H1 (cell line): ENCODE measurements around the gene PTPRJ. TPM values are rescaled to one million over a fixed set of nuclear protein-coding genes. Genes with fewer than 3 reads are reported as not detected.

ENCODE experiments used
- CTCF ChIA-PET: fragments of 300-600 bp; sonication (Branson Sonifier 250); formaldehyde crosslinking; loops from one replicate; lab custom pipeline; 2021; ENCODE audit not compliant: partially characterized antibody; lab: Charles Lee
- POLR2A ChIA-PET: fragments of 300-600 bp; sonication (Branson Sonifier 250); formaldehyde crosslinking; loops from one replicate; lab custom pipeline; 2021; ENCODE audit warnings: inconsistent platforms; ENCODE audit not compliant: partially characterized antibody; lab: Charles Lee
- DNase-seq, 2 experiments: peaks; one replicate each; pipeline versions ENCODE4 v3.0.0 to v3.0.0-alpha.2; 2010 to 2022; ENCODE audit warnings: low spot score in 2 of 2, low read depth in 1 of 2, mixed read lengths in 1 of 2
- FAIRE-seq: peaks from 2 replicates; lab custom pipeline; 2011; peaks lifted over from hg19 to GRCh38; lab: Jason Lieb, UNC
- H2AFZ ChIP-seq: 2 replicates; pipeline ENCODE4 v1.8.1; 2012; ENCODE audit warnings: low read length, inconsistent platforms
- H2AK5ac ChIP-seq: 2 replicates; pipeline ENCODE4 v1.6.1; 2013; ENCODE audit warnings: low read depth, low read length
- H2BK120ac ChIP-seq: replicated peaks from 2 replicates; pipeline ENCODE3; 2013; ENCODE audit warnings: low read depth, low read length, inconsistent platforms
- H2BK12ac ChIP-seq: 2 replicates; pipeline ENCODE4 v1.6.1; 2013; ENCODE audit warnings: low read depth, low read length
- H2BK15ac ChIP-seq: 2 replicates; pipeline ENCODE4 v1.6.1; 2013; ENCODE audit warnings: low read length
- H2BK20ac ChIP-seq: 2 replicates; pipeline ENCODE4 v1.6.1; 2013; ENCODE audit warnings: low read length
- H2BK5ac ChIP-seq: 2 replicates; pipeline ENCODE4 v1.6.1; 2013; ENCODE audit warnings: low read depth, low read length
- H3K14ac ChIP-seq: 2 replicates; pipeline ENCODE4 v1.6.1; 2013; ENCODE audit warnings: inconsistent platforms; ENCODE audit not compliant: insufficient read length
- H3K18ac ChIP-seq: 2 replicates; pipeline ENCODE4 v1.6.1; 2013; ENCODE audit warnings: low read length; ENCODE audit errors: extremely low read depth
- H3K23ac ChIP-seq: 2 replicates; pipeline ENCODE4 v1.6.1; 2013; ENCODE audit warnings: inconsistent platforms; ENCODE audit not compliant: insufficient read length
- H3K23me2 ChIP-seq: 2 replicates; pipeline ENCODE4 v1.6.1; 2013; ENCODE audit warnings: low read depth, low read length
- H3K27ac ChIP-seq: 2 replicates; pipeline ENCODE4 v1.6.1; 2011; ENCODE audit warnings: low read depth, low read length, inconsistent platforms
- H3K27me3 ChIP-seq, 4 experiments: replicated peaks in 1 of 4; 1 replicate in 1 of 4; 2 replicates in 3 of 4; pipeline versions ENCODE4 v1.6.1 to v1.8.1; 2011 to 2013; ENCODE audit warnings: low read length in 3 of 4, mild to moderate bottlenecking in 3 of 4, inconsistent platforms in 2 of 4, mixed read lengths in 2 of 4, moderate library complexity in 1 of 4; ENCODE audit not compliant: control insufficient read depth in 3 of 4, insufficient read depth in 3 of 4; ENCODE audit errors: extremely low read depth in 1 of 4
- H3K36me3 ChIP-seq, 4 experiments: 2 replicates each; pipeline versions ENCODE4 v1.6.1 to v1.8.1; 2011 to 2013; ENCODE audit warnings: mild to moderate bottlenecking in 4 of 4, low read length in 3 of 4, moderate library complexity in 2 of 4, control low read depth in 1 of 4, inconsistent platforms in 1 of 4; ENCODE audit not compliant: insufficient read depth in 4 of 4, control insufficient read depth in 2 of 4
- H3K4ac ChIP-seq: replicated peaks from 2 replicates; pipeline ENCODE3; 2013; ENCODE audit warnings: low read length, low read depth, mixed read lengths, inconsistent platforms; ENCODE audit not compliant: insufficient read length
- H3K4me1 ChIP-seq, 4 experiments: replicated peaks in 1 of 4; 1 replicate in 1 of 4; 2 replicates in 3 of 4; pipeline versions ENCODE4 v1.6.1 to v1.8.1; 2011 to 2013; ENCODE audit warnings: low read length in 3 of 4, inconsistent platforms in 2 of 4, mixed read lengths in 1 of 4; ENCODE audit not compliant: insufficient read depth in 4 of 4, control insufficient read depth in 3 of 4
- H3K4me2 ChIP-seq, 2 experiments: 2 replicates each; pipeline versions ENCODE4 v1.6.1 to v1.8.1; 2011 to 2013; ENCODE audit warnings: low read depth in 2 of 2, low read length in 2 of 2, control low read depth in 1 of 2, inconsistent platforms in 1 of 2, mild to moderate bottlenecking in 1 of 2; ENCODE audit not compliant: insufficient read depth in 1 of 2
- H3K4me3 ChIP-seq, 4 experiments: fragments of 200-600, 300-600 bp in 1 of 4; sonication (generic), shearing (Covaris generic), sonication (Bioruptor Twin) in 1 of 4; 2 replicates each; pipeline versions ENCODE4 v1.5.1 to v1.8.1; 2011 to 2016; ENCODE audit warnings: low read length in 4 of 4, low read depth in 3 of 4, control low read depth in 2 of 4, inconsistent platforms in 2 of 4, mild to moderate bottlenecking in 2 of 4, mixed read lengths in 1 of 4, moderate library complexity in 1 of 4; ENCODE audit not compliant: insufficient read depth in 2 of 4; ENCODE audit errors: extremely low read depth in 1 of 4
- H3K56ac ChIP-seq: replicated peaks from 2 replicates; pipeline ENCODE3; 2013; ENCODE audit warnings: low read depth, mild to moderate bottlenecking, mixed read lengths, low read length, inconsistent platforms; ENCODE audit not compliant: insufficient read length
- H3K79me1 ChIP-seq: 2 replicates; pipeline ENCODE4 v1.6.1; 2013; ENCODE audit warnings: low read depth, low read length, control low read depth
- H3K79me2 ChIP-seq, 2 experiments: 2 replicates each; pipeline versions ENCODE4 v1.6.1 to v1.8.1; 2012 to 2013; ENCODE audit warnings: low read length in 2 of 2, mild to moderate bottlenecking in 2 of 2, inconsistent platforms in 1 of 2; ENCODE audit not compliant: insufficient read depth in 2 of 2, control insufficient read depth in 1 of 2
- H3K9ac ChIP-seq, 4 experiments: replicated peaks in 1 of 4; 1 replicate in 1 of 4; 2 replicates in 3 of 4; pipeline versions ENCODE4 v1.6.1 to v1.8.1; 2011 to 2013; ENCODE audit warnings: low read depth in 3 of 4, low read length in 3 of 4, control low read depth in 2 of 4, mild to moderate bottlenecking in 2 of 4, moderate library complexity in 2 of 4, inconsistent platforms in 1 of 4; ENCODE audit errors: extremely low read depth in 1 of 4
- H3K9me3 ChIP-seq, 2 experiments: 2 replicates each; pipeline versions ENCODE4 v1.6.1 to v1.8.1; 2012 to 2013; ENCODE audit warnings: mild to moderate bottlenecking in 2 of 2, moderate library complexity in 2 of 2, control low read depth in 1 of 2, inconsistent platforms in 1 of 2, low read depth in 1 of 2, low read length in 1 of 2, mixed read lengths in 1 of 2; ENCODE audit not compliant: insufficient read depth in 2 of 2
- H4K20me1 ChIP-seq, 2 experiments: replicated peaks in 1 of 2; 2 replicates each; pipeline versions ENCODE3 to v1.8.1; 2011 to 2013; ENCODE audit warnings: inconsistent platforms in 2 of 2, low read length in 2 of 2, mild to moderate bottlenecking in 1 of 2; ENCODE audit not compliant: insufficient read depth in 2 of 2, control insufficient read depth in 1 of 2
- H4K5ac ChIP-seq: 2 replicates; pipeline ENCODE4 v1.6.1; 2013; ENCODE audit warnings: low read length, low read depth, mixed read lengths, inconsistent platforms; ENCODE audit not compliant: insufficient read length
- H4K8ac ChIP-seq: 2 replicates; pipeline ENCODE4 v1.8.0; 2013; ENCODE audit warnings: mild to moderate bottlenecking, moderate library complexity, low read length, inconsistent platforms; ENCODE audit not compliant: insufficient read depth; ENCODE audit errors: extremely low read depth
- H4K91ac ChIP-seq: replicated peaks from 2 replicates; pipeline ENCODE3; 2013; ENCODE audit warnings: low read length, mixed read lengths, inconsistent platforms; ENCODE audit not compliant: insufficient read length
- BCL11A ChIP-seq, 2 experiments: IDR thresholded peaks; one replicate each; pipeline ENCODE4 v1.6.1; 2011; ENCODE audit warnings: low read depth in 2 of 2, low read length in 2 of 2, mild to moderate bottlenecking in 2 of 2
- KDM1A ChIP-seq: fragments of 200-600, 300-600 bp; sonication (generic); IDR thresholded peaks from 2 replicates; pipeline ENCODE4 v1.7.1; 2016; ENCODE audit warnings: mild to moderate bottlenecking, low read length, borderline replicate concordance
- WGBS, 2 experiments: shearing (Covaris generic) in 1 of 2; methylation state at CpG; one replicate each; pipeline versions ENCODE4 v1.1.6 to v1.1.7; 2013 to 2015; ENCODE audit warnings: low lambda C conversion rate in 2 of 2, mixed read lengths in 2 of 2, inconsistent platforms in 1 of 2, low coverage in 1 of 2, missing lambda C conversion rate in 1 of 2; ENCODE audit not compliant: insufficient replicate concordance in 2 of 2, insufficient coverage in 1 of 2, insufficient read length in 1 of 2; ENCODE audit errors: extremely low coverage in 1 of 2, missing lambda C conversion rate in 1 of 2; 5-methylcytosine and 5-hydroxymethylcytosine counted together
- polyA plus RNA-seq, 7 experiments: library from polyadenylated mRNA; depleted of rRNA in 3 of 7; stranded (reverse) in 5 of 7; unstranded in 2 of 7; fragments of >200 nt in 5 of 7; fragments of 200-250 nt in 2 of 7; gene quantifications; 1 replicate in 5 of 7; 2 replicates in 1 of 7; 4 replicates in 1 of 7; pipeline versions ENCODE4 v1.2.1 to v1.2.3, GENCODE V29; 2011 to 2013; ENCODE audit warnings: missing spikeins in 2 of 7, mixed read lengths in 2 of 7
- total RNA-seq: library from RNA; stranded (reverse); fragmentation: NEBNext Ultra II Directional; extraction: Animal tissue kit (Norgen Biotek cat#: 25700); gene quantifications from 2 replicates; pipeline ENCODE4 v1.2.1, GENCODE V29; 2021

PTPRJ gene
- total and polyA plus RNA-seq, 2 of the 8 experiments (the other 6 are each of a cell fraction or from before 2014, with no cell fraction given): 4.4 to 22.6 TPM

DNA sequence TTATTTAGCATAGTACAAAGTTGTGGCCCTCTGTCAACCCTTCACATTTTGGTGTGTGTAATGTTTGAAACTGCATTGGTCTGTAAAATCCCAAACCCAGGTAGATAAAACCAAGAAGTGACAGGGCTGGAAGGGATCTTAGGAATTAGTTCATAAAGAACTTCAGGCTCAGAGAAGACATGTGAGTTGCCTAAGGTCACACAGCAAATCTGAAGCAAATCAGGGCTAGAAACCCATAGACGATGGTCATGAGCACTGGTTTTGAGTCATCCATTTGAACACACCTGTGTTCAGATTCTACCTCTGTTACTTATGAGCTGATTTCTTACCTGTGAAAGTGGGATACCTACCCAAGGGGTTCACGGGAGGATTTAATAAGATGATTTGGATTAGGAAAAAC lies 107.1 kb downstream of the PTPRJ start:
- POLR2A ChIA-PET: interaction anchor here (1.0 kb wide), 1 partner anchor 8 kb away, joined by 3 read pairs; no protein-coding TSS in a partner anchor

More for the DNA sequence above, 107.1 kb downstream of the PTPRJ start:
- WGBS, 2 experiments: 96% methylated on average over 2 of the region's 2 CpGs; no CpG with 5 or more reads in 1 of the 2 experiments
- H2BK120ac ChIP-seq: no peak overlapping the region
- CTCF ChIA-PET: interaction anchor here (1.3 kb wide), 1 partner anchor 10 kb away, joined by 4 read pairs; no protein-coding TSS in a partner anchor
- H2BK12ac ChIP-seq: no peak overlapping the region
- no peak overlapping the region for H3K23ac ChIP-seq
- FAIRE-seq (no peak), DNase-seq (no peak)
- no peaks in the 10 kb centered on the region for H3K79me2 ChIP-seq
- H3K4me2 ChIP-seq: no peak overlapping the region
- H3K4ac ChIP-seq: no peak overlapping the region
- H2BK20ac ChIP-seq: no peak overlapping the region
- no peak overlapping the region for H3K4me3 ChIP-seq
- H3K27me3 ChIP-seq: no peaks in the 10 kb centered on the region
- H3K4me1 ChIP-seq: peaks cover 3 to 13% (median 8%) of the 10 kb centered on the region in 4 experiments
- H2AK5ac ChIP-seq: no peak overlapping the region
- H3K18ac ChIP-seq: no peak overlapping the region
- H4K5ac ChIP-seq: no peak overlapping the region
- H3K36me3 ChIP-seq: no peaks in the 10 kb centered on the region
- H3K56ac ChIP-seq: no peak overlapping the region
- peaks cover 0 to 4% of the 10 kb centered on the region in 2 experiments; a peak in 1 of 4 replicates for H3K9me3 ChIP-seq
- H4K8ac ChIP-seq: no peak overlapping the region
- H2BK5ac ChIP-seq: no peak overlapping the region
- H3K79me1 ChIP-seq: peaks cover 6% of the 10 kb centered on the region
- TF ChIP-seq BCL11A (IDR thresholded peaks at IDR 0.05; ENCODE audit: low read depth in 2 of 2, low read length in 2 of 2) (no peak), KDM1A (peak; percentile 34; the same call in 1 of the 2 replicates)
- TF ChIP-seq, all 59 proteins: peak for 1
- Histone ChIP-seq H3K9ac (no peak overlapping the region), H2BK15ac (no peak overlapping the region), H3K27ac (no peak overlapping the region), H2AFZ (no peak overlapping the region), H3K14ac (no peak overlapping the region), H4K20me1 (no peaks in the 10 kb centered on the region), H3K23me2 (no peaks in the 10 kb centered on the region), H4K91ac (no peak overlapping the region)
